Osteoblast (primary cell): ENCODE measurements around the gene OTUD3. TPM values are rescaled to one million over a fixed set of nuclear protein-coding genes. Genes with fewer than 3 reads are reported as not detected.
A peak's percentile ranks its signal among the peaks of the same experiment; 100 is the strongest.

Experiments used
- DNase-seq: peaks from one replicate; pipeline ENCODE4 v3.0.0; 2011; ENCODE audit warnings: low spot score, mixed read lengths; ENCODE audit not compliant: insufficient read length; ENCODE audit errors: missing footprints
- H2AFZ ChIP-seq: 2 replicates; pipeline ENCODE4 v1.6.0; 2011; ENCODE audit warnings: mild to moderate bottlenecking, low read length
- H3K27ac ChIP-seq: 2 replicates; pipeline ENCODE4 v1.5.1; 2011; ENCODE audit warnings: mild to moderate bottlenecking, low read depth, low read length, moderate library complexity
- H3K27me3 ChIP-seq: 2 replicates; pipeline ENCODE4 v1.6.0; 2012; ENCODE audit warnings: mild to moderate bottlenecking, control low read depth, inconsistent platforms, low read length, moderate library complexity; ENCODE audit not compliant: insufficient read depth
- H3K36me3 ChIP-seq: 2 replicates; pipeline ENCODE4 v1.5.1; 2011; ENCODE audit warnings: mild to moderate bottlenecking, low read length, control low read depth, moderate library complexity; ENCODE audit not compliant: insufficient read depth
- H3K4me1 ChIP-seq: 2 replicates; pipeline ENCODE4 v1.5.1; 2011; ENCODE audit warnings: mild to moderate bottlenecking, low read length, control low read depth, moderate library complexity; ENCODE audit not compliant: insufficient read depth
- H3K4me2 ChIP-seq: 2 replicates; pipeline ENCODE4 v1.6.0; 2011; ENCODE audit warnings: mild to moderate bottlenecking, low read length; ENCODE audit not compliant: insufficient read depth
- H3K4me3 ChIP-seq: fragments of 200-600 bp; sonication (generic); 3 replicates; pipeline ENCODE4 v1.5.1; 2012; ENCODE audit warnings: mild to moderate bottlenecking, low read length, inconsistent platforms; ENCODE audit not compliant: insufficient read depth
- H3K79me2 ChIP-seq: 2 replicates; pipeline ENCODE4 v1.6.0; 2012; ENCODE audit warnings: mild to moderate bottlenecking, low read length, control low read depth, inconsistent platforms; ENCODE audit not compliant: insufficient read depth
- H3K9me3 ChIP-seq: 2 replicates; pipeline ENCODE4 v1.5.1; 2011; ENCODE audit warnings: low read depth, low read length, control low read depth
- H4K20me1 ChIP-seq: 2 replicates; pipeline ENCODE4 v1.6.0; 2012; ENCODE audit warnings: mild to moderate bottlenecking, low read length, control low read depth; ENCODE audit not compliant: insufficient read depth
- CTCF ChIP-seq: IDR thresholded peaks from 2 replicates; pipeline ENCODE4 v1.5.1; 2011; ENCODE audit warnings: mild to moderate bottlenecking, low read depth, low read length, moderate library complexity; ENCODE audit errors: extremely low read depth
- total RNA-seq: library from RNA; depleted of rRNA; stranded (reverse); fragments of >200 nt; gene quantifications from 2 replicates; pipeline ENCODE4 v1.2.3, GENCODE V29; 2012

OTUD3 gene
- total RNA-seq, 1 donor, result 4.0 TPM

GRCh38 chr1:19946331-19946751 lies 64.1 kb downstream of the OTUD3 start:
- no peak for DNase-seq

GRCh38 chr1:19946971-19947370 lies 64.8 kb downstream of the OTUD3 start:
- no peak overlapping the region for H3K4me3 ChIP-seq
- H3K79me2 ChIP-seq, result no peaks in the 10 kb centered on the region
- no peak overlapping the region for H3K4me2 ChIP-seq
- peaks cover 8% of the 10 kb centered on the region for H3K27me3 ChIP-seq
- H3K4me1 ChIP-seq, result peaks cover 2% of the 10 kb centered on the region
- no peak for DNase-seq
- no peak overlapping the region for H2AFZ ChIP-seq
- TF ChIP-seq CTCF, result no peak
- H3K9me3 ChIP-seq, result no peaks in the 10 kb centered on the region
- H3K36me3 ChIP-seq, result no peaks in the 10 kb centered on the region
- H3K27ac ChIP-seq, result no peak overlapping the region
- no peaks in the 10 kb centered on the region for H4K20me1 ChIP-seq

More at GRCh38 chr1:19946331-19946751, 64.1 kb downstream of the OTUD3 start:
- Histone ChIP-seq H3K27me3 (peaks cover 8% of the 10 kb centered on the region), H4K20me1 (no peaks in the 10 kb centered on the region), H3K4me2 (no peak overlapping the region), H2AFZ (no peak overlapping the region), H3K4me1 (peaks cover 2% of the 10 kb centered on the region), H3K27ac (no peak overlapping the region), H3K79me2 (no peaks in the 10 kb centered on the region), H3K4me3 (no peak overlapping the region), H3K36me3 (no peaks in the 10 kb centered on the region), H3K9me3 (no peaks in the 10 kb centered on the region)
- TF ChIP-seq CTCF, result no peak

- peaks cover 2% of the 10 kb centered on the region for H3K4me1 ChIP-seq
- DNase-seq, result peak; percentile 86
- H4K20me1 ChIP-seq, result no peaks in the 10 kb centered on the region
- TF ChIP-seq CTCF, result no peak
- no peak overlapping the region for H3K4me3 ChIP-seq
- H3K27ac ChIP-seq, result no peak overlapping the region
- H3K27me3 ChIP-seq, result peaks cover 8% of the 10 kb centered on the region
- H3K4me2 ChIP-seq, result no peak overlapping the region
- H3K79me2 ChIP-seq, result no peaks in the 10 kb centered on the region
- H2AFZ ChIP-seq, result peak overlapping the region; percentile 59
- peaks cover 2% of the 10 kb centered on the region for H3K9me3 ChIP-seq
- no peaks in the 10 kb centered on the region for H3K36me3 ChIP-seq
These were observed 66.8 kb downstream of the OTUD3 start for GRCh38 chr1:19949016-19949415.

DNA sequence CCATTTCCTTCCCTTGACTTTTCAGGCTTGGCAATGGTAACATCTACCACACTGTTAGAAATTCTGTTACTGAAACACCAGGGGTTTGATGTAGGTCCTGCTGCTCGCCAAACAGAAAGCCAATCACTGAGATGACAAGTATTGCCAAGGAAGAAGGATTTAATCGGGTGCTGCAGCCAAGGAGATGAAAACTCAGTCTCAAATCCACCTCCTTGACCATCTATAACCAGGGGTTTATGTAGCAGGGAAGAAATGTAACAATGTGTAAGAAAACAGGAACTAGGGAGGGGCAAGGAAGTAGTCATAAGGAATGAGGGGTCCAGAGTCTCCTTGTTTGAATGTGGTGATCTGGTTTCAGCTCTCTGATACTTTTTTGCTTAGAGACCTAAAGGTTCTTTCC lies 71.9 kb downstream of the OTUD3 start:
- DNase-seq, result no peak
- H3K27ac ChIP-seq, result no peak overlapping the region
- H2AFZ ChIP-seq, result no peak overlapping the region
- H3K79me2 ChIP-seq, result no peaks in the 10 kb centered on the region
- H3K4me1 ChIP-seq, result no peaks in the 10 kb centered on the region
- no peaks in the 10 kb centered on the region for H3K36me3 ChIP-seq
- H3K4me3 ChIP-seq, result no peak overlapping the region
- H3K9me3 ChIP-seq, result peaks cover 2% of the 10 kb centered on the region
- no peak overlapping the region for H3K4me2 ChIP-seq
- peaks cover 27% of the 10 kb centered on the region for H3K27me3 ChIP-seq
- no peak for TF ChIP-seq CTCF
- H4K20me1 ChIP-seq, result no peaks in the 10 kb centered on the region
